Measurements from ENCODE around the gene JAK1. TPM values are rescaled to one million over a fixed set of nuclear protein-coding genes. Genes with fewer than 3 reads are reported as not detected.
A peak's percentile ranks its signal among the peaks of the same experiment; 100 is the strongest.

The JAK1 gene
- total and polyA plus RNA-seq, 9 of the 15 experiments (the other 6 are each of a cell fraction or from before 2014, with no cell fraction given) = 9.7 to 44.1 (median 42.5) TPM

GRCh38 chr1:64936956-64937355, 29.4 kb downstream of the JAK1 start (continued):
- TF ChIP-seq KDM5B (IDR thresholded peaks at IDR 0.05; ENCODE audit: insufficient replicate concordance, low read depth, low read length) (no peak), SMAD4 (CRISPR knock-in tag; conservative IDR thresholded peaks at IDR 0.05) (no peak), NELFE (IDR thresholded peaks at IDR 0.05; ENCODE audit: insufficient read depth, insufficient read length) (no peak), RBM14 (IDR thresholded peaks at IDR 0.05; ENCODE audit: borderline replicate concordance, insufficient read depth, low read depth, low read length) (no peak), DIDO1 (tag; IDR thresholded peaks at IDR 0.05; ENCODE audit: low read depth) (no peak), SMAD3 (CRISPR knock-in tag; conservative IDR thresholded peaks at IDR 0.05) (no peak), TCF15 (CRISPR knock-in tag; IDR thresholded peaks at IDR 0.05) (no peak), SIRT6 (IDR thresholded peaks at IDR 0.05; ENCODE audit: low read depth, low read length) (no peak), RNF2 (IDR thresholded peaks at IDR 0.05) (no peak), HEY1 (CRISPR knock-in tag; IDR thresholded peaks at IDR 0.05; ENCODE audit: borderline replicate concordance) (no peak)

GRCh38 chr1:64935551-64936155, 30.7 kb downstream of the JAK1 start:
- no peak for FAIRE-seq
- Histone ChIP-seq H3K9ac (ENCODE audit: insufficient read depth in 1 of 2, low read depth in 2 of 2, low read length in 2 of 2) (no peak overlapping the region), H3K4me1 (replicated peaks in 1 of 2; ENCODE audit: control insufficient read depth in 2 of 2, insufficient read depth in 2 of 2, low read length in 2 of 2) (peaks cover 0 to 23% of the 10 kb centered on the region in 2 experiments; a peak in 2 of 5 replicates), H3K79me2 (ENCODE audit: control insufficient read depth, insufficient read depth, low read length) (peaks cover 60% of the 10 kb centered on the region), H3K4me3 (no peak overlapping the region), H3K27me3 (ENCODE audit: control insufficient read depth in 2 of 2, insufficient read depth in 2 of 2, low read length in 2 of 2) (no peaks in the 10 kb centered on the region), H4K20me1 (replicated peaks; ENCODE audit: control insufficient read depth, insufficient read depth, low read length) (peaks cover 17% of the 10 kb centered on the region; the same call in 1 of the 2 replicates), H3K9me1 (ENCODE audit: control insufficient read depth, insufficient read depth, low read length) (no peaks in the 10 kb centered on the region), H3K27ac (ENCODE audit: extremely low read depth, low read depth, low read length) (no peak overlapping the region), H3K9me3 (replicated peaks; ENCODE audit: control insufficient read depth, insufficient read depth, low read depth, low read length) (no peaks in the 10 kb centered on the region), H2AFZ (ENCODE audit: low read depth, low read length) (no peak overlapping the region), H3K4me2 (ENCODE audit: insufficient read depth, low read length) (no peak overlapping the region), H3K36me3 (ENCODE audit: control insufficient read depth, insufficient read depth, low read length) (no peaks in the 10 kb centered on the region)
- BruUV-seq (replicated peaks) = no TSS peak
- in situ Hi-C loops (cut with MboI) (no loop called here), intact Hi-C loops (cut with micrococcal nuclease) (no loop called here)
- 38% methylated on average over 9 of the region's 9 CpGs for WGBS (ENCODE audit: insufficient coverage, low coverage, missing lambda C conversion rate)
- ATAC-seq = peak; percentile 26
- ChIA-PET CTCF (ENCODE audit: low intra/inter-chr PET ratio) (no interaction called here), POLR2A (interaction anchor here (0.6 to 1.0 kb wide), 2 partner anchors 14 to 70 kb away, joined by 4 to 5 read pairs; no protein-coding TSS in a partner anchor)
- no peak for DNase-seq (ENCODE audit: extremely low read depth in 1 of 4, low spot score in 3 of 4)
- TF ChIP-seq CBFB (CRISPR knock-in tag; IDR thresholded peaks at IDR 0.05) (no peak), THRA (IDR thresholded peaks at IDR 0.05) (no peak), CEBPG (CRISPR knock-in tag; IDR thresholded peaks at IDR 0.05) (no peak), CEBPG (tag; conservative IDR thresholded peaks at IDR 0.05 in 1 of 2, IDR thresholded peaks at IDR 0.05 in 1 of 2) (0 out of 4 replicates have a peak, but pooled peaks of 1 of the 2 experiments have one; percentile 41), PBX2 (CRISPR knock-in tag; IDR thresholded peaks at IDR 0.05; ENCODE audit: low read depth) (no peak), PBX2 (tag; conservative IDR thresholded peaks at IDR 0.05; ENCODE audit: low read depth) (0 out of 2 replicates have a peak, but pooled peaks have one; percentile 18)

Data from K562 (cell line).